Fibroblast of skin of abdomen (primary cell): ENCODE measurements around the gene MLLT6.

Experiments
- DNase-seq: peaks from one replicate; pipeline ENCODE4 v3.0.0-alpha.2; 2013

The MLLT6 gene

GRCh38 chr17:38743556-38744171 is 38.6 kb downstream of the MLLT6 start:
- DNase-seq, result no peak

GRCh38 chr17:38745545-38745944 is 40.5 kb downstream of the MLLT6 start:
- DNase-seq, result no peak

GRCh38 chr17:38746004-38746848 is 41.2 kb downstream of the MLLT6 start:
- DNase-seq, result no peak

GRCh38 chr17:38746849-38747462 is 41.9 kb downstream of the MLLT6 start:
- no peak for DNase-seq

- DNase-seq, result no peak
These were observed 42.5 kb downstream of the MLLT6 start for GRCh38 chr17:38747463-38748148.

- peak; percentile 92 for DNase-seq
These were observed 43.2 kb downstream of the MLLT6 start, which contains the start of gene PCGF2 for GRCh38 chr17:38748149-38748891. Gene PCGF2, minus strand, starts transcription at chr17:38748336. Its CDS starts 7,934 bp downstream, at chr17:38740402.

- DNase-seq, result no peak
These were observed 43.8 kb downstream of the MLLT6 start for GRCh38 chr17:38748892-38749222.

GRCh38 chr17:38749223-38750043 is 44.4 kb downstream of the MLLT6 start:
- peak; percentile 36 for DNase-seq

GRCh38 chr17:38750044-38750311 is 44.9 kb downstream of the MLLT6 start:
- DNase-seq, result no peak

- no peak for DNase-seq
These were observed 45.4 kb downstream of the MLLT6 start for GRCh38 chr17:38750312-38751121.

- no peak for DNase-seq
These were observed 46.2 kb downstream of the MLLT6 start for GRCh38 chr17:38751144-38751807.

- peak; percentile 89 for DNase-seq
These were observed 46.8 kb downstream of the MLLT6 start for GRCh38 chr17:38751808-38752307.

- DNase-seq, result peak; percentile 99
These were observed 47.4 kb downstream of the MLLT6 start, which contains the start of gene PSMB3 for GRCh38 chr17:38752308-38753070. Gene PSMB3, plus strand, starts transcription at chr17:38752741. Its CDS starts 86 bp downstream, at chr17:38752827.

GRCh38 chr17:38753071-38753506 is 48.0 kb downstream of the MLLT6 start:
- DNase-seq, result no peak

- DNase-seq, result no peak
These were observed 56.5 kb downstream of the MLLT6 start for GRCh38 chr17:38761612-38762011.

GRCh38 chr17:38762231-38762630 is 57.2 kb downstream of the MLLT6 start:
- no peak for DNase-seq

GRCh38 chr17:38766341-38766740 is 61.3 kb downstream of the MLLT6 start:
- no peak for DNase-seq

- DNase-seq, result no peak
These were observed 63.3 kb downstream of the MLLT6 start for GRCh38 chr17:38768417-38768816.

GRCh38 chr17:38773258-38773657 is 68.2 kb downstream of the MLLT6 start:
- no peak for DNase-seq
